Fibroblast of skin of scalp (primary cell): Measurements from ENCODE around the gene SLC22A13.
"Not testable (repeated sequence)": the region's sequence is repeated elsewhere in the genome, so short reads cannot be mapped to it uniquely, and the experiment has no call there.

Experiments used
- DNase-seq: peaks from one replicate; pipeline ENCODE4 v3.0.0-alpha.2; 2013

The SLC22A13 gene

GRCh38 chr3:38266810-38267209 lies 1.2 kb downstream of the SLC22A13 start:
- DNase-seq, result no peak

GRCh38 chr3:38267662-38268061 lies 2.0 kb downstream of the SLC22A13 start:
- DNase-seq, result no peak

- DNase-seq, result no peak
Measured at GRCh38 chr3:38268087-38268486, 2.5 kb downstream of the SLC22A13 start.

DNA sequence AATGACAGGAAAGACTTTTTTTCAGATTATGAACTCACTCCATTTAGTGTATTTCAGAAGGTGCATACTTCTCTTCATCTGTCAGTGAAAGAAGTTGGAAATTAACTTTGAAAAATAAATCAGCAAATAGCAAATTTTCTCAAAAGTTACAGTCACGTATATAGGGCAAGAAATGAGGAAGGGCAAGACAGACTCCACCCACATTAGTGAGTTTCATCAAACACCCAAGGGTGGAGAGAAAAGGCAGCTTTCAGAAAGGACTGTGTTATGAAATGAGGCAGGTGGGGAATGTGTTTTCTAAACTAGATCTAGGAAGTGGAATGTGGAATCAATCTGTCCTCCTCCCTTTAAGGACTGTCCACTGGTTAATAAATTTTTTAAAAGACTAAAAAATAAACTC lies 2.9 kb downstream of the SLC22A13 start:
- DNase-seq, result no peak

DNA sequence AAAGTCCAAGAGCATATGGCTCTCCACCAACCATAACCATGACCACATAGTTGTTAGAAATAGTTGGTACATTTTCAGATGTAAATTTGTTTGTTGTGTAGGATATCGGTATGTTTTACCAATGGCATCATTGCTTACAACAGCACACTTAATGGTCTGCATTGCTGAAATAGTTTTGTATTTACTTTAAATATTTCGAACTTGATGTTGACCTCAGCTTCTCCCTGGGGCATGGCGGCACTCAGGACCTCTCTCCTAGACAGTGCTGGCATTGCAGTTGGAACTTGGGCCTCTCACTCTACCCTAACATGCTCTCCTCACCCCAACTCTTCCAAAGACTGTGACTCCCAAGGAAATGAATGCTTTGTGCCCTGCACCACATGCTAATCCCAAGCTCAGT lies 5.0 kb downstream of the SLC22A13 start:
- DNase-seq, result peak; percentile 51

DNA sequence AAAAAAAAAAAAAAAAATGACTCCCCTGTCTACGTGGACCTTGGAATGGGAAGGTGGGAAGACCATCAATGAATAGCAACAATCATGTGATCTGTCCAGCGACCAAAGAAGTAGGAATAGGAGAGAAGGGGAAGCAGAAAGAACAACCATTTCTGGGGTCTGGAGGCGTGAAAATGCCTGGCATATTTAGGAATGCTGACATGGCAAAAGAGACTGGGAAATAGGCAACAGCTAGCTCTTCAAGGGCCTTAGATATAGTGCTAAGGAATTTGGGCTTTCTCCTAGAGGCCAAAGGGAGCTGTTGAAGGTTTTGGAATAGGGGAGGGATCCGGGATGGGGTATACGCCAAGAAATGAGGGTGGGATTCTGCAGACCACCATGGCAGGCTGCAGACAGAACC lies 5.9 kb downstream of the SLC22A13 start:
- DNase-seq, result no peak

GRCh38 chr3:38274864-38275649 lies 9.4 kb downstream of the SLC22A13 start:
- no peak for DNase-seq

DNA sequence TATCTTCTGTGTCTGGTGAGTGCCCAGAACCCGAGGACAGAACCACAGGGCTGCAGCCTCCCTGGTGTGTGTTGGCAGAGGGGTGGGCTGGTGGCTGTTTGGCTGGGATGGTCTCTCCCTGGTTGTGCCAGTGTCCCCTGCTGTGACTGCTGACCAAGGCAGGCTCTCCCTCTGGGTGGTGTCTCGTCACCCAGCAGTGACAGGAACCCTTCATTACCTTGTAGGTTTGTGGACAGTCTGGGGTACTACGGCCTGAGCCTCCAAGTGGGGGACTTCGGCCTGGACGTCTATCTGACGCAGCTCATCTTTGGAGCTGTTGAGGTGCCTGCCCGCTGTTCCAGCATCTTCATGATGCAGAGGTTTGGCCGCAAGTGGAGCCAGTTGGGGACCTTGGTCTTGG lies 10.0 kb downstream of the SLC22A13 start:
- no peak for DNase-seq

- no peak for DNase-seq
Measured at GRCh38 chr3:38276081-38276916, 10.7 kb downstream of the SLC22A13 start.

DNA sequence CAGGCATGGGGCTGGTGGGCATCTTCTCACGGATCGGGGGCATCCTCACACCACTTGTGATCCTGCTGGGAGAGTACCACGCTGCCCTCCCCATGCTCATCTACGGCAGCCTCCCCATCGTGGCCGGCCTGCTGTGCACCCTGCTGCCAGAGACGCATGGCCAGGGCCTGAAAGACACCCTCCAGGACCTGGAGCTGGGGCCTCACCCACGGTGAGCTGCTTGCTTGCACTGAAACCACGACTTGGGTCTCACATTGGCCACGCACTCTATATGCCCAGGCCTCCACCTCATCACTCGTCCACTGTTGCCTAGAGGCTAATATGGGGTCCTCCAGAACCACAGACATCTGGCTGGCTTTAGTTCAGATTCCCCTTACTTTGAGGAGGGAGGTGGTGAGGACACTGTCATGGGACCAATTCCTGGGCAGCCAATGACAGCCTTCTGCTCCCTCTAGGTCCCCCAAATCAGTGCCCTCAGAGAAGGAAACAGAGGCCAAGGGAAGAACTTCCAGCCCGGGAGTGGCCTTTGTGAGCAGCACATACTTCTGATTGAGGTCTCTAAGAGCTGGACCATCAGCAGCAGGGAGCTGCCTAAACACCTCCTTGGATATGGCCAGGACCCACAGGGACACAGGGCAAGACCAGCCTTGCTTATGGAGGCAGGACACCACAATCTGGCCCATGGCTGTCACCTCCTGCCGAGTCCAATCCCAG lies 11.5 kb downstream of the SLC22A13 start:
- DNase-seq, result no peak

- DNase-seq, result no peak
Measured at GRCh38 chr3:38278841-38279240, 13.2 kb downstream of the SLC22A13 start.

DNA sequence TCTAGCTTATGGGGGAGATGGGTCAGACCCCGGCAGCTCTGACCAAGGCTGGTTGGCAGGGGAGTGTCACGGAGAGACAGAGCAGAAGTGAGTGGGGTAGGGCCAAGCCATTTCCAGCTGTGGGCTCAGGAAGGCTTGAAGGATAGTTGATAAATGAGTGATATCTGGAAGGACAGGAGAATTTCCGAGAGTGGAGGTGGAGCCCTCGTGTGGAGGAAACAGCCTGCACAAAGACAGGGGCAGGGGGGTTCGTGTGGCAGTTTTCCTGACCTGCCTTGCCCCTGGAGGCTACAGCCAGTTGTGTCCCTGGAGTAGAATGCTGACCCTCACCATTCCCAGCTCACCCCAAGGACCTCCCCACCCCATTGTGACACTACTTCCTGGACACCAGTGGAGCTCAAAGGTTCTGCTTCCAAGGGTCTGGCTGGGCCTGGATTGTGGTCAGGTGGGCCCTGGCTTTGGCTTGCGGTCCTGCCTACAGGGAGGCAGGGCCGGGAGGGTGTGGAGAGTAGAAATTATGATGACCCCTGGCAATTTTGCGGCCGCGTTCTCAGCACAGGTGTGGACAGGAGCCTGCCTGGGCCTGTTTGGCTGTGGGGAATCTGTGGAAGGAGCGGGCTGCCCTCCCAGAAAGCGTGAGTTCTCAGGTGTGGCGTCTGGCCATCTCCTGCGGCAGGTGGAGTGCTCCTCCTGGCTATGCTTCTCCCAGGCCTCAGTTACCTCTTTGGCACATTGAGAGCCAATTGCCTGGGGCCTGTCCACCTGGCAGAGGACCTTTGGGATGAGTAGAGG lies 16.5 kb downstream of the SLC22A13 start, which contains the start of gene SLC22A14:
Gene SLC22A14, plus strand, starts transcription at position 400 of the 792 bp plus-strand sequence. CDS start 23,733 bp downstream, outside the sequence.
- DNase-seq, result no peak

DNA sequence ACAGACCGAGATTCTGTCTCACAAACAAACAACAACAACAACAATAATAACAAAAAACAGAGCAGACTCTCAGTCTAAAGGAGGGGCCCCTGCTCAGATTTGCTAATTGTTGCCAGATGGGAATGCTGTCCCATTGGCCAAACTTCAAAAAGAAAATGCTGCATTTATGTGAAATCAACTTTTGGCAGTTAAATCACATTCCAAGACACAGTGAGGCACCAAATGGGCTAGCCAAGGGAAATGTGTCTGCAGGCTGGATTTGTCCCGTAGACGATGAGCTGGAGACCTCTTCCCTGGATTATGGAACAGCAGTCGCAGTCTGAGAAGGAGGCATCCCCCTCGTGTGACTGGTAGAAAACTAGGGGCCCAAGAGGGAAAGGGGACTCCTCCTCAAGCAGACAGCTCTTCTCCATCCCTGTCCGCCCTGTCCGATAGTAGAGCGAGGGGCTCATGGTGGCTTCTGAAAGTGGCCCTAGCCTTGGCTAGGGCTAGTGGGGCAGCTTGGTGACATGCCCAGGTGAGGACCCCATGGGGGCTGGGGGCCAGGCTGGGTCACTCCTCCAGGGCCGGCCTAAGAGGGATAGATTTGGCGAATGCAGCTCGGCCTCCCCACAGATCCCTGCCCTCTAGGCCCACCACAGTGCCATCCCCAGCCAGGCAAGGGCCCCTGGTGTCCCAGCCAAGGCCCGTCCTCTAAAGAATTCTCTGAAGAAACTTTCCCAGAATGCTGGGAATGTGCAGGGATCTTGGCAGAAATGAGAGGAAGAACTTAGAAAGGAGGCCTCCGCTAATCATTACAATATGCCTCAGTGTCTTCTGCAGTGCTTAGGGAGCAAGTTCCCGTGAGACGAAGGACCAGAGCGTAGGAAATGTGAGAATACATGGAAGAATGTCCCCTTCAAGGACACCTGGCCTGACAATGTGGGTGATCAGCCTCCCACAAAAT lies 18.5 kb downstream of the SLC22A13 start:
- peak; percentile 87 for DNase-seq

DNA sequence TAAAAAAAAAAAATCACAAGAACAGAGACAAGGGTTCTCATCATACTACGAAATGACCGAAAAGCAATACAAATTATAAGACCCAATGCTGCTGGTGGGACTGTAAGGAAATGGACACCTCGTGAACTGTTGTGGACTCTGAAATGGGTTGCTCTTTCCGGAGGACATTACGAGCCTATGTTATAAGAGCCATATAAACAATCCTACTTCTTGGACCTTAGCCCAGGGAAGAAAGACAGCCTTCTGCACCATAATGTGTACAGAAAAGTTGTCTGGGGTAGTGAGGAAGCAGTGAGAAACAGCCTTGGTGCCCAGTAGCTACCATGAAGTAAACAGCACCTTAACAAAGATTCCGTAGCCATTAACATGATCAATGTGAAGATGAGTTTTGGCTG lies 19.1 kb downstream of the SLC22A13 start:
- no peak for DNase-seq

DNA sequence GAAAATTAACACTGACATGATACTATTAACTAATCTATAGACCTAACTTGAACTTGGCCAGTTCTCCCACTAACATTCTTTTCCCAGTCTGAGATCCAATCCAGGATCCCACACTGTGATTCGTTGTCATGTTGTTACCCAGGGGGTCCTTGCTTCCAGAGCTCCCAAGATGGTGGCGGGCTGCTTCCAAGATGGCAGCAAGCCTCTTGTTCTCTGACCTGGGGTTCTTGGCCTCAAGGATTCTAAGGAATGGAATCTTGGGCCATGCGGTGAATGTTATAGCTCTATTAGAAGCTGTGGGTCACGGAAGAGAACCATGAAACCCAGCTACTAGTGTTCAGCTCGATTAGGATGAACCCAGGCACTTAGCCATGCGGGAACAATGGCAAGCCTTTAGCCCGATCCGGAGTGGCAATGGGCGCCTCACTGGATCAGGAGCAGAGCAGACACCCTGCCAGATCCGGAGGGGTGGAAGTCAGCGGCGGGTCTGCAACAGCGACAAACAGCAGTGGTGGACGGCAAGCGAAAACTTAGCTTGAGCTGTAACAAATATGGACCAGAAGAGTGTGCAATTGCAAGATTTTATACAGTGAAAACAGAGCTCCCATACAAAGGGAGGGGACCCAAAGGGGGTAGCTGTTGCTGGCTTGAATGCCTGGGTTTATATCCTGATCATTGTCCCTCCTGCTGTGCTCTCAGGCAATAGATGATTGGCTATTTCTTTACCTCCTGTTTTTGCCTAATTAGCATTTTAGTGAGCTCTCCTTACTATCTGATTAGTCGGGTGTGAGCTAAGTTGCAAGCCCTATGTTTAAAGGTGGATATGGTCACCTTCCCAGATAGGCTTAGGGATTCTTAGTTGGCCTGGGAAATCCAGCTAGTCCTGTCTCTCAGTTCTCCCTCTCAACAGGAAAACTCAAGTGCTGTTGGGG lies 23.9 kb downstream of the SLC22A13 start:
- DNase-seq, result not testable (repeated sequence)

DNA sequence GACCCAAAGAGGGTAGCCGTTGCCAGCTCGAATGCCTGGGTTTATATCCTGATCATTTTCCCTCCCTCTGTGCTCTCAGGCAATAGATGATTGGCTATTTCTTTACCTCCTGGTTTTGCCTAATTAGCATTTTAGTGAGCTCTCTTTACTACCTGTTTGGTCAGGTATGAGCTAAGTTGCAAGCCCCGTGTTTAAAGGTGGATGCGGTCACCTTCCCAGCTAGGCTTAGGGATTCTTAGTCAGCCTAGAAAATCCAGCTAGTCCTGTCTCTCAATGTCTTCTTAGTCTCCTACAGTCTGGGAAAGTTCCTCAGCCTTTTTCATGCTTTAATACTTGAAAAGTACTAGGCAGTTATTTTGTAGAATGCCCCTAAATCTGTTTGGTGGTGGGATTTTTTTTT lies 31.4 kb downstream of the SLC22A13 start:
- DNase-seq, result not testable (repeated sequence)

GRCh38 chr3:38297537-38297936 lies 31.9 kb downstream of the SLC22A13 start:
- DNase-seq, result no peak

DNA sequence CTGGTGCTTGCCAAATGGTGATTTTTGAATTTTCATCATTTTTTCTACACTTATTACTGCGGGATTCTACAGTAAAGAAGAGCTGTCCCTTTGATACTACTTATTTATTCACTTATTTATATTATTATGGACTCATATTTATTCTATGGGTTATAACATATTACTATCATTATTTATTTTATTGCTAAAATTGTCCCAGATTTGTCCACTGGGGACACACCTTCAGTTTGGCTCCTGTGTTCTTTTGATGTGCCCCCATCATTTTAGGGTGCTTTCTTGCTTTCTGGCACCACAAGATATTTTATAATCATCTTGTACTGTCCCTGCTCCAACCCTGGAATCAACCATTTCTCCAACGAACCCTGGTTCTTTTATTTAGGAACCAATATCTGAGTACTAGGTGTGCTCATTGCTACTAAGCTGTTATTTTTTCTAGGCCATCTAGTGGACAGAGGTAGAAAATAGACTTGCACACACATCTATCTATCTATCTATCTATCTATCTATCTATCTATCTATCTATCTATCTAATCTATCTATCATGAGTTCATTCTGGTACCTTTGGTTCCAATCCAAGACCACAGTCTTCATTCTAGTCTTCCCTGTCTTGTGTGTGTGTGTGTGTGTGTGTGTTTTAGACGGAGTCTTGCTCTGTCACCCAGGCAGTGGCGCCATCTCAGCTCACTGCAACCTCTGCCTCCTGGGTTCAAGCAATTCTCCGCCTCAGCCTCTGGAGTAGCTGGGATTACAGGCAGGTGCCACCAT lies 32.5 kb downstream of the SLC22A13 start:
- DNase-seq, result peak; percentile 14

DNA sequence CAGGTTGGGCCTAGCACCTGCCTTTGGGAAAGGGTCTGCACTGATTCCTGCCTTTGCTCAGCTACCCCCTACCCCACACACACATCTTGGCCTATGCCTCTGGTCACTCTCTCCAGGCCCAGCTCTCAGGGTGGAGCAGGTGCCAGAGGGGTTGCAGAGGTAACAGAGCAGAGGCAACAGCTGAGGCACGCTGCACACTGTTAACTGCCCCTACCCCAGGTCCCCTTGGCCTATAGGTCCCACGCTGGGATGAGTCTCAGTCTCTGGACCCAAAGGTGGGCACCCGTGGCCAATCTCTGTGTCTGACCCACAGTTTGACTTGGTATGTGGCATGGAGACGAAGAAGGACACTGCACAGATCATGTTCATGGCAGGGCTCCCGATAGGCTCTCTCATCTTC lies 41.3 kb downstream of the SLC22A13 start:
- DNase-seq, result no peak
